IPS-15b (cell line): Measurements from ENCODE around the gene TRNT1.

Experiments
- H3K27me3 ChIP-seq: one replicate; pipeline ENCODE4 v1.6.1; 2013; ENCODE audit warnings: low read length; ENCODE audit not compliant: control insufficient read depth, insufficient read depth
- H3K36me3 ChIP-seq: one replicate; pipeline ENCODE4 v1.6.1; 2013; ENCODE audit warnings: low read length; ENCODE audit not compliant: control insufficient read depth, insufficient read depth
- H3K4me1 ChIP-seq: one replicate; pipeline ENCODE4 v1.6.1; 2013; ENCODE audit warnings: mild to moderate bottlenecking, low read length; ENCODE audit not compliant: control insufficient read depth, insufficient read depth
- H3K4me3 ChIP-seq: one replicate; pipeline ENCODE4 v1.5.1; 2013; ENCODE audit warnings: low read depth, low read length
- H3K9ac ChIP-seq: one replicate; pipeline ENCODE4 v1.6.1; 2013; ENCODE audit warnings: low read depth, mild to moderate bottlenecking, low read length
- H3K9me3 ChIP-seq: one replicate; pipeline ENCODE4 v1.6.1; 2013; ENCODE audit warnings: mild to moderate bottlenecking, low read length; ENCODE audit not compliant: control insufficient read depth, insufficient read depth

TRNT1 gene

GRCh38 chr3:3101660-3102458 lies 24.9 kb upstream of the TRNT1 start:
- H3K36me3 ChIP-seq, result no peaks in the 10 kb centered on the region
- H3K9me3 ChIP-seq, result no peaks in the 10 kb centered on the region
- H3K27me3 ChIP-seq, result no peaks in the 10 kb centered on the region
- no peaks in the 10 kb centered on the region for H3K4me1 ChIP-seq
- no peak overlapping the region for H3K4me3 ChIP-seq
- H3K9ac ChIP-seq, result no peak overlapping the region

GRCh38 chr3:3102751-3103150 lies 24.0 kb upstream of the TRNT1 start:
- Histone ChIP-seq H3K4me3 (no peak overlapping the region), H3K36me3 (no peaks in the 10 kb centered on the region), H3K27me3 (no peaks in the 10 kb centered on the region), H3K9me3 (no peaks in the 10 kb centered on the region), H3K4me1 (no peaks in the 10 kb centered on the region), H3K9ac (no peak overlapping the region)

- no peaks in the 10 kb centered on the region for H3K27me3 ChIP-seq
- no peak overlapping the region for H3K4me3 ChIP-seq
- no peak overlapping the region for H3K9ac ChIP-seq
- no peaks in the 10 kb centered on the region for H3K36me3 ChIP-seq
- peaks cover 1% of the 10 kb centered on the region for H3K4me1 ChIP-seq
- no peaks in the 10 kb centered on the region for H3K9me3 ChIP-seq
Observed at GRCh38 chr3:3105246-3105645, 21.5 kb upstream of the TRNT1 start.

- Histone ChIP-seq H3K9me3 (no peaks in the 10 kb centered on the region), H3K36me3 (no peaks in the 10 kb centered on the region), H3K4me1 (peaks cover 6% of the 10 kb centered on the region), H3K9ac (no peak overlapping the region), H3K27me3 (no peaks in the 10 kb centered on the region), H3K4me3 (no peak overlapping the region)
Observed at GRCh38 chr3:3105815-3106214, 20.9 kb upstream of the TRNT1 start.

GRCh38 chr3:3107181-3107580 lies 19.6 kb upstream of the TRNT1 start:
- H3K4me1 ChIP-seq, result peaks cover 10% of the 10 kb centered on the region

GRCh38 chr3:3107858-3108257 lies 18.9 kb upstream of the TRNT1 start:
- Histone ChIP-seq H3K9ac (no peak overlapping the region), H3K36me3 (no peaks in the 10 kb centered on the region), H3K9me3 (no peaks in the 10 kb centered on the region), H3K27me3 (no peaks in the 10 kb centered on the region), H3K4me3 (no peak overlapping the region), H3K4me1 (peaks cover 10% of the 10 kb centered on the region)

More at GRCh38 chr3:3107181-3107580, 19.6 kb upstream of the TRNT1 start:
- Histone ChIP-seq H3K9ac (no peak overlapping the region), H3K27me3 (no peaks in the 10 kb centered on the region), H3K9me3 (no peaks in the 10 kb centered on the region), H3K4me3 (no peak overlapping the region), H3K36me3 (no peaks in the 10 kb centered on the region)

GRCh38 chr3:3109407-3110298 lies 17.1 kb upstream of the TRNT1 start:
- H3K9me3 ChIP-seq, result no peaks in the 10 kb centered on the region
- H3K4me1 ChIP-seq, result peaks cover 10% of the 10 kb centered on the region
- H3K27me3 ChIP-seq, result no peaks in the 10 kb centered on the region
- H3K4me3 ChIP-seq, result no peak overlapping the region
- no peak overlapping the region for H3K9ac ChIP-seq
- no peaks in the 10 kb centered on the region for H3K36me3 ChIP-seq

- Histone ChIP-seq H3K9me3 (no peaks in the 10 kb centered on the region), H3K4me1 (peaks cover 10% of the 10 kb centered on the region), H3K9ac (no peak within 1 kb of the TSS), H3K36me3 (no peaks in the 10 kb centered on the region), H3K27me3 (no peaks in the 10 kb centered on the region), H3K4me3 (no peak within 1 kb of the TSS)
Observed at GRCh38 chr3:3110299-3110630, 16.5 kb upstream of the TRNT1 start, which contains the start of gene IL5RA. TSS of gene IL5RA (minus strand) at chr3:3110374. CDS start at chr3:3104984, 5,390 bp downstream.

GRCh38 chr3:3110749-3111361 lies 15.9 kb upstream of the TRNT1 start:
- H3K4me3 ChIP-seq, result no peak overlapping the region

GRCh38 chr3:3113042-3113709 lies 13.6 kb upstream of the TRNT1 start:
- Histone ChIP-seq H3K4me3 (no peak overlapping the region), H3K9ac (no peak overlapping the region), H3K27me3 (no peaks in the 10 kb centered on the region), H3K36me3 (no peaks in the 10 kb centered on the region), H3K4me1 (peaks cover 10% of the 10 kb centered on the region), H3K9me3 (no peaks in the 10 kb centered on the region)

More at GRCh38 chr3:3110749-3111361, 15.9 kb upstream of the TRNT1 start:
- Histone ChIP-seq H3K9ac (no peak overlapping the region), H3K27me3 (no peaks in the 10 kb centered on the region), H3K36me3 (no peaks in the 10 kb centered on the region), H3K4me1 (peaks cover 10% of the 10 kb centered on the region), H3K9me3 (no peaks in the 10 kb centered on the region)

GRCh38 chr3:3117651-3118050 lies 9.1 kb upstream of the TRNT1 start:
- Histone ChIP-seq H3K4me3 (no peak overlapping the region), H3K27me3 (no peaks in the 10 kb centered on the region), H3K9me3 (no peaks in the 10 kb centered on the region), H3K36me3 (no peaks in the 10 kb centered on the region), H3K9ac (no peak overlapping the region), H3K4me1 (no peaks in the 10 kb centered on the region)
